ENCODE results near the gene TTC34.
A peak's percentile ranks its signal among the peaks of the same experiment; 100 is the strongest.

TTC34 gene

DNA sequence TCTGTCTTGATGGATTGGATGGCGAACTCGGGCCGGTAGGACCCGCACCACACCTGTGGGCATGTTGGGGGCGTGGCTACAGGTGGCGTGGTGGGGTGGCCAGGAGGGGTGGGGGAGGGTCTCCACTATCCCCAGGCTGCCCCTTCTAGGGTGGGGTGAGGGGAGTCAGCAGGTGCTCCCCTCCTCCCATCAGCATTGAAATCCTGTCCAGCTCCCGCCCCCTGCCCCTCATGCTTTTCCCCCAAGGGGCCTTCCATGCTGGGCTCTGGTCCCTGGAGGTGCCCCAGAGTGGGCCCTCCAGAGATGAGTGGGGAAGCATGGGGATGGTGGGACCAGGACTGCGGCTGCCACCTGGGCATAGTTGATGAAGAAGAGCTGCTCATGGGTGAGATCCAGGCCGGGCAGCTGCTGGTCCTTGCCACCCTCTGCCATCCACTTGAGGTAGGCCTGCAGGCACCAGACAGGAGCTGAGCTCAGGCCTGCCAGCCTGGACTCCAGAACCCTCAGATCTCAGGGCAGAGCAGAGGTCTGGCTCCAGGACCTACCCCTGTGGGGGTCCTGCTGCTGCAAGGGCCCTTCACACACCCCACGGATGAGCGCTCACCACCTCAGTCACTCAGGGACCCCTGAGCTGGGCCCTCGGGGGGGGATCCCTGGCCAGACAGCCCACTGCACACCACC is 209.8 kb downstream of the TTC34 start:
- no peak for DNase-seq (ENCODE audit: low read depth, low spot score)
- H3K4me3 ChIP-seq (ENCODE audit: low read length), result no peak overlapping the region

DNA sequence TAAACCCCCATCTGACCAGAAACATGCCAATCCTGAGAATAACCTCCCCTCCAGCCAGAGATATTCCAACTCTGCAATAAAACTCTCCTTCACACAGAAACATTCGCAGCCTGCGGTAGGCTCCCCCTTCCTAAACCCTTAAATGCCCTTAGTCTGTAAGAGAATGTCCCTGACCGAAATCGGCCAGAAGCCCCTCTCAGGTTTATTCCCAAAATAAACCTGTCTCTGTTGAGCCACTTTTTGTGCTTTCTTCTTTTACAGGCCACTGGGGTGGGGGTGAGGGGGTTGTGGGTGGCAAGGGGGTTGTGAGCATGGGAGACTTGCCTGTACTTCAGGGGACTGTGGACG is 210.3 kb downstream of the TTC34 start:
- DNase-seq (ENCODE audit: low read depth, low spot score), result no peak
- H3K4me3 ChIP-seq (ENCODE audit: low read length), result no peak overlapping the region

DNA sequence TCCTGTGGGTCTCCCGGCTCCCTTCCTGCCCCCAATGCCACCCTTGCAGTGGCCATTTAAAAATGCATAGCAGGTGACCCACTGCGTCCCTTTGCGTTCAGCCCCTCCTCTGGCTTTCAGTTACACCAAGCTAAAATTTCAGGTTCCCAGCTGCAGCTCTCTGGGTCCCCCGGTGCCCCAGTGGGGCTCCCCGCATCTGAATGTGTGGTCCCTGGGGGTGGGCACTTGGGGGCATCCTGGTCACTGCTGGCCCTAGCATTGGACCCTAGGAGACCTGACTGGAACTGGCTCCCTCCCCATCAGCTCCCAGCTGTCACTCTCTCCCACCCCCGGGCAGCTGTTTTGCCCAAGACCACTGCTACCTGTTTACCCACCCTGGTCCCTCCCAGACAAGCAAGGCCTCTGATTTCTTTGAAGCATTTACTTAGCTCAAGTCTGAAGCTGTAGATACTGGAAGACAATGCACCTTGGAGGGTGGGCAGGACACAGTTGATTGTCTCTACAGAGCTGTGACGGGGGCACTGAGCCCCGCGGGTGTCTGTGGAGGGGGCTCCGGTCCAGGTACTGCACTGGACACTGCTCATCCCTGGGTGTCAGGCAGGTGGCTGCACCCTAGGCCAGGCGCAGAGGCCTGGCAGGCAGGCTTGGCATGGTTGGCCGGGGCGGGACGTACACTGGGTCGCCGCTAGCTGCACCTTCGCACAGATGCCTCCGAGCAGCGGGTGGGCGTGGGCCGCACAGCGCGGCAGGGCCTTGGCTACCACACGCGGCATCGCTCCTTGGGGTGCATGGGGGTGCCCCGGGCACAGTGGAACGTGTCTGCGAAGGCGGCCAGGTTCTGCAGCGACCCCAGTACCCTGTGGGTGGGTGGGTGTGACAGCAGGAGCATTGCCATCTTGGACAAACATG is 211.0 kb downstream of the TTC34 start:
- DNase-seq (ENCODE audit: low read depth, low spot score), result no peak
- no peak overlapping the region for H3K4me3 ChIP-seq (ENCODE audit: low read length)

DNA sequence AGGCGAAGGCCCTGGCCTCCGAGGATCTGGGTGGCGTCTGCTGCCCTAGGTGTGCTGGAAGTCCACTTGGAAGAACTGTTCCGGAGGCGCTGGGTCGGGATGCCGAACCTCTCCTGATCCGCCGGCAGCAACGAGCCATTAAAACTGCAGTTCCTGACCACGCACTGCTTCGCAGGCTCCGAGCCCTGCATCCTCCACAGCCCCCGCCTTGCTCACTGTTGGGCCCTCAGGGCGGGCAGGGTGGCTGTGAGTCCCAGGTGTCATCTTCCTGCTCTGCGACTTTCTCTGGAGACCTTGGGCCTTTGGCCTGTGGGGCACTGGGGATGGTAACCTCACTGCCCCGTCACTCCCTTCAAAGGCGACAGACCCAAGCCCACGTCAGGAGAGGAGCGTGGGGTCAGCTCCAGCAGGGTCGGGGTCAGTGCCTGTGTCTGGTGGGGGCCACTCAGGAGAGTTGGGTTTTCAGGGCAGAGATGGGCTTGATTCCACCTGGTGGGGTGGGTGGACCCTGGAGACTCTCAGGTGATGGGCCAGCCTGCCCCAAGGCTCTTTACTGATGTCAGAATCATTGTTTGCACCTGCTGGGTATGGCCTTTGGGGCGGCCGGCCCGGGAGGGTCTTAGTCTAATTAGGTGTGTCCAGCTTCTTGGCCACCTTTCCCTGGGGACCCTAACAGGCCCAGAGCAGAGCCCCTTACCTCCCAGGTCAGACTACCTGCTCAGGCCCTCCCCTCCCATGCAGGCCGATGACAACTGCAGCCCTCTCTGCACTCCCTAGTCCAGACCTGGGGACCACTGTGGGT is 211.9 kb downstream of the TTC34 start:
- H3K4me3 ChIP-seq (ENCODE audit: low read length), result no peak overlapping the region
- DNase-seq (ENCODE audit: low read depth, low spot score), result no peak

DNA sequence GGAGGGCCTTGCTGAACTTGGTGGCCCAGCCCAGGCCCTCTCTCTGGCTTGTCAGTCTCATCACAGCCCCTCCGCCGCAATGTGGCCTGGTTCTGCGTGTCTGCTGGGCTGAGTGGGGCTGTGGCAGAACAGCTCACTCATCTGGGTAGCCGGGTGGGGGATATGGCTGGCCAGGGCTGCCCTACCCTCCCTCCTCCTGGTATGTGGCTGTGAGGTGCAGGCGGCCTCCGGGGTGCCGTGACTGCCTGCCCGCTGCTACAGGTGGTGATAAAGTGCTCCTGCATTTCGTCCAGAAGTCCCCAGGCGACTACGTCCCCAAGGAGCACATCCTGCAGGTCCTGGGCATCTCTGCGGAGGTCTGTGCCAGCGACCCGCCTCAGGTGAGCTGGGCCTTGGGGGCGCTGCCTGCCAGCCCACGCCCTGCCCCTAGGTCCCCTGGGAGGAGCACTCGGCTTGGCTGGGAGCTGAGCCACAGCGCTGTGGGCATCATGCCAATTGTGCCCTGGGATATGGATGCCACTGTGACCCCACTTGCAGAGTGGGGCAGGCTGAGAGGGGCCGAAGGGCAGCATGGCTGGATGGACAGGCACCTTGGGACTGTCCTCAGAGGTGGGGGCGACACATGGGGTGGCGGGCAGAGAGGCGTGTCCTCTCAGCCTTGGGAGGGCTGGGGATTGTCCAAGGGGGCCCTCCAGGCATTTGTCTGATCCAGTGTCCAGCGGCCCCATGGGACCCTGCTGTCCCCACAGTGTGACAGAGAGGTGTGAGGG is 212.6 kb downstream of the TTC34 start:
- DNase-seq (ENCODE audit: low read depth, low spot score), result no peak
- no peak overlapping the region for H3K4me3 ChIP-seq (ENCODE audit: low read length)

DNA sequence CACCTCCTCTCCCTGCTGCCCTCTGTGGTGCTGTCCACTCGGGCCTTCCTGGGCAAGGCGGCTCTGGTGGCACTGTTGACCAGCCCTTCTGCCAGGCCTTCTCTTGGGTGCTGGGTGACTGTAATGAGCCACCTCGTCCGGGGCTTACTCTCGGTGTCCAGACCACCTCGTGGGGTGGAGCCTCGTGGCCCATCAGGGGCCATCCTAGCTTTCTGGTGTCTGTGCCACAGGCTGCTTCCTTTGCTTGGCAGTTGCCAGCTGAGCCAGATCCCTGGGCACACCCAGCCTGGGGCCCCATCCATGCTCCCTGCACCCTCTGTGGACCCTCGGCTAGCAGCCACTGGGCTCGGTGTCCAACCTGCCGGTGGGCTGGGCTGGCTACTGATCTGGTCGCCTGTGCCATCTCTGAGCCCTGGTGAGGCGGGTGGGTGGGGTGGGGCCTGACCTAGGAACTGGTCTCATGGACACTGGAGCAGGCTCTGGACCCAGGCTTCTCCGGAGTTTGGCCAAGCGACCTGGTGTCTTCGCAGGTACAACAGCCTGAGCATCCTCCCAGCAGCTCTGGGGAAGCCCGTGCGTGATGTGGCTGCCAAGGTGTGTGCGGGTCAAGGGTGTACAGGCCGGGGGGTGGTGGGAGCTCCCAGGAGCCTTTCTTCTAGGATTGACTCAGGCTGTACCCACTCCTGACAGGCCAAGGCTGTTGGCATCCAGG is 213.5 kb downstream of the TTC34 start:
- H3K4me3 ChIP-seq (ENCODE audit: low read length), result no peak overlapping the region

DNA sequence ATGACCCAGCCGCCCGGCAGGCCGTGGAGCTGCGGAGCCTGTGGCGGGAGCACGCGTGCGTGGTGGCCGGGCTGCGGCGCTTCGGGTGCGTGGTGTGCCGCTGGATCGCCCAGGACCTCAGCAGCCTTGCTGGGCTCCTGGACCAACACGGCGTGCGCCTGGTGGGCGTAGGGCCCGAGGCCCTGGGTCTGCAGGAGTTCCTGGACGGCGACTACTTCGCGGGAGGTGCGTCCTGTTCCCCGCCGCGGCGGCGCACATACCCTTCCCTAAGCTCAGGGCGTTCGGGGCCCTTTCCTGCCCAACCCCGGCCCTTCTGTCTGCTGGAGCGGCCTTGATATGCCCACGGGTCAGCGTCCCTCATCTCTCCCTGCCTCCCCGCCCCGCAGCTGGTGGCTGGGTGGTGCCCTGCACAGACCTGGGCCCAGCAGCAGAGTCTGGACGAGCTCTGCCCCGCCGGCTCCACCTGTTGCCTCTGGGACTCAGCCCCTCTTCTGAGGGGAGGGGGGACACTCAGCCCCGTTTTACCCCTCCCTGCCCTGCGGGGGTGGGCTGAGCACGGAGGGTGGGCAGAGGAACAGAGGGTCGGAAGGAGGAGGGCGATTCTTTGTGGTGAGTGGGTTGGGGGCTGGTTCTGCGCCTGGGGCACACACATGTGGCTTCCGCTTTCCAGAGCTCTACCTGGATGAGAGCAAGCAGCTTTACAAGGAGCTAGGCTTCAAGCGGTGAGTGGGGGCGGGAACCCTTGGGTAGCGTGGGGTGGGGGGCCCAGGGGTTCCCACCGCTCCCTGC is 214.2 kb downstream of the TTC34 start:
- H3K4me3 ChIP-seq (ENCODE audit: low read length), result peak overlapping the region; percentile 68
- DNase-seq (ENCODE audit: low read depth, low spot score), result no peak

More for the DNA sequence above, 213.5 kb downstream of the TTC34 start:
- no peak for DNase-seq (ENCODE audit: low read depth, low spot score)

DNA sequence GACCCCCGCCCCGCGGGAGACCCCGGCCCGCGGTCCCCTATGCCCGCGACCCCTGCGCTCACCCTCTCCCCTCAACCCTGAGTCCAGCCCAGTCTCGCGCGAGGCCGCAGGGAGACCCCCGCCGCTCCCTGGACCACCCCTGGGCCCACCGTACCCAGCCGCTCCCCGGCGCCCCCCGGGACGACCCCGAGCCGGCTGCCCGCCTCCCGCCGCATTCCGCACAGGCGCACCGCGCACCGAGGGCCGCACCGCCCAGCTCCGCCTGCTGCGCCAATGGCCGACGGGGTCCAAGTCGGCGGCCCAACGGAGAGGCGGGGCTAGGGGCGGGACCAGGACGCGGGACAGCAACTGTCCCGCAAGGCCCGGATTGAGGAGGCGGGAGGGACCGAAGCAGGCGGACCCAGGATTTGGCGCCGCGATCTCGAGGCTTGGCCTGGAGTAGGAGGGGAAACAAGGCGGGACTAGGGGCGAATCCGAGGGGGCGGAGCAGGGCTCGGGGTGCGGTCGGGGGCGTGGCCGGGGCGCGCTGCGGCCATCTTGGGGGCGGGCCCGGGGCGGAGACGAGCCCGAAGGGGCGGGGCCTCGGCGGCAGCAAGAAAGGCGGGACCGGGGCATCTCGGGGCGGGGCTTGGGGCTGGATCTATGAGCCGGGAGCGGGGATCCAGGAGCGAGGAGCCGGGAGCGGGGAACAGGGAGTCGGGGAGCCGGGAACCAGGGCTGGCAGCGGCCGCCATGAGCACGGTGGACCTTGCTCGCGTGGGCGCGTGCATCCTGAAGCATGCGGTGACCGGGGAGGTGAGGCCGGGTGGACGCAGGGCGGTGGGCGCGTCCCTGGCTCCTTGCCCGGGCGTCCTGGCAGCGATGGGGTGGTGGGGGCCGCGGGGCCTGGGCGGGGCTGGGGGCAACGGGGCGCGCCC is 215.1 kb downstream of the TTC34 start, which contains the start of gene PRXL2B:
Gene PRXL2B, plus strand, starts transcription at position 624 of the 917 bp plus-strand sequence. Its CDS starts 109 bp downstream, at position 733.
- H3K4me3 ChIP-seq (ENCODE audit: low read length), result peak within 1 kb of the TSS; percentile 92
- peak; percentile 96 for DNase-seq (ENCODE audit: low read depth, low spot score)

All from Jurkat, Clone E6-1 (cell line).